WTC11 (cell line): ENCODE measurements around the gene ASTN2. TPM values are rescaled to one million over a fixed set of nuclear protein-coding genes. Genes with fewer than 3 reads are reported as not detected.

Experiments
- ATAC-seq: fragments of 200-7000 bp; cut with Tn5 transposase; 2 replicates; pipeline ENCODE4 v1.10.0; 2021; ENCODE audit warnings: mild to moderate bottlenecking, moderate library complexity
- CTCF ChIA-PET: fragments of 300-600 bp; sonication (Branson Sonifier 250); formaldehyde crosslinking; loops from one replicate; lab custom pipeline; 2021; ENCODE audit warnings: antibody characterized with exemption; lab: Charles Lee
- POLR2A ChIA-PET: fragments of 350-600 bp; sonication (Branson Sonifier 250); formaldehyde crosslinking; loops from one replicate; lab custom pipeline; 2021; ENCODE audit warnings: antibody characterized with exemption; lab: Charles Lee
- DNase-seq: peaks from one replicate; pipeline ENCODE4 v3.0.0; 2021; ENCODE audit warnings: low spot score
- H3K27ac Mint-ChIP-seq: 2 replicates; pipeline ENCODE4 v1.8.0; 2021; ENCODE audit warnings: mixed read lengths
- H3K27me3 Mint-ChIP-seq: 2 replicates; pipeline ENCODE4 v1.8.0; 2021; ENCODE audit warnings: low read depth, mild to moderate bottlenecking, moderate library complexity, mixed read lengths
- H3K36me3 Mint-ChIP-seq: 2 replicates; pipeline ENCODE4 v1.8.0; 2021; ENCODE audit warnings: mixed read lengths
- H3K4me1 Mint-ChIP-seq: 2 replicates; pipeline ENCODE4 v1.8.0; 2022; ENCODE audit warnings: mixed read lengths
- H3K4me3 Mint-ChIP-seq: 2 replicates; pipeline ENCODE4 v1.8.0; 2021; ENCODE audit warnings: mild to moderate bottlenecking, moderate library complexity, mixed read lengths
- H3K9me3 Mint-ChIP-seq: 2 replicates; pipeline ENCODE4 v1.8.0; 2021; ENCODE audit warnings: mixed read lengths
- EMX1 ChIP-seq: fragments of 250-450 bp; sonication (Bioruptor Pico); IDR thresholded peaks from 2 replicates; pipeline ENCODE4 v1.8.0; 2021; ENCODE audit warnings: mild to moderate bottlenecking
- GRHL2 ChIP-seq: fragments of 250-450 bp; sonication (Bioruptor Pico); IDR thresholded peaks from 2 replicates; pipeline ENCODE4 v1.8.0; 2022; ENCODE audit warnings: mild to moderate bottlenecking, moderate library complexity; ENCODE audit not compliant: insufficient replicate concordance, severe bottlenecking
- HMGA2 ChIP-seq: fragments of 250-450 bp; sonication (Bioruptor Pico); IDR thresholded peaks from 2 replicates; pipeline ENCODE4 v1.4.0; 2021; ENCODE audit warnings: mild to moderate bottlenecking, moderate library complexity
- KAT7 ChIP-seq: sonication (generic); formaldehyde crosslinking; IDR thresholded peaks from 2 replicates; pipeline ENCODE4 v1.8.1; 2023; ENCODE audit warnings: missing genetic modification reagents, mild to moderate bottlenecking, borderline replicate concordance
- ZNF138 ChIP-seq: sonication (generic); formaldehyde crosslinking; conservative IDR thresholded peaks from 2 replicates; pipeline ENCODE4 v1.8.1; 2022; ENCODE audit warnings: mild to moderate bottlenecking, moderate library complexity, missing genetic modification reagents
- ZNF317 ChIP-seq: sonication (generic); formaldehyde crosslinking; IDR thresholded peaks from 2 replicates; pipeline ENCODE4 v1.8.1; 2023; ENCODE audit warnings: low read depth, mild to moderate bottlenecking, moderate library complexity, missing genetic modification reagents, borderline replicate concordance
- ZNF416 ChIP-seq: fragments of 250-450 bp; sonication (Bioruptor Pico); IDR thresholded peaks from 2 replicates; pipeline ENCODE4 v1.9.0; 2021; ENCODE audit warnings: mild to moderate bottlenecking, inconsistent platforms
- total RNA-seq: library from RNA; stranded (reverse); gene quantifications from 3 replicates; pipeline ENCODE4 v1.2.3, GENCODE V29; 2021
- TF ChIP-seq, protein P1 (sequence below): sonication (generic); formaldehyde crosslinking; IDR thresholded peaks from 2 replicates; pipeline ENCODE4 v1.8.1; 2022; ENCODE audit warnings: missing genetic modification reagents, borderline replicate concordance
- TF ChIP-seq, protein P2 (sequence below): sonication (generic); formaldehyde crosslinking; IDR thresholded peaks from 2 replicates; pipeline ENCODE4 v1.8.1; 2023; ENCODE audit warnings: mild to moderate bottlenecking, missing genetic modification reagents
- TF ChIP-seq, protein P3 (sequence below): sonication (generic); formaldehyde crosslinking; IDR thresholded peaks from 2 replicates; pipeline ENCODE4 v1.8.0; 2022; ENCODE audit warnings: missing genetic modification reagents
- TF ChIP-seq, protein P4 (sequence below): sonication (generic); formaldehyde crosslinking; IDR thresholded peaks from 2 replicates; pipeline ENCODE4 v1.8.1; 2023; ENCODE audit warnings: mild to moderate bottlenecking, moderate library complexity, missing genetic modification reagents

ASTN2 gene
- total RNA-seq, 1 experiment from 2014 or later = 16.2 TPM

DNA sequence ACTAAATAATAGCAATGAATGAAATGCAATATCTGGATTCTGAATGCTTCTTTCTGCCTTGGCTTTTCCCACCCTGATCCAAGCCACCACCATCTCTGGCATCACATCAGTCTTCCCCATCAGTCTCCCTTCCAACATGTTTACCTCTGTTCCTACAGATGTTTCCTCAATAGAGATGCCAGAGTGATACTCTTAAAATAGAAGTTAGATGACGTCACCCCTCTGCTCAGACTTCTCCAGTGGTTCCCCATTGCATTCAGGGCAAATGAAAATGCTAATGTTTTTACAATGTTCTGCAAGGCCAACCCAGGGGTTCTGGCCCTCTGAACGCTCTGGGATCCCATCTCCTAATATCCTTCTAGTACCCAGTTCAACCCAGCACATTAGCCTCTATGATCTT lies 422.0 kb downstream of the ASTN2 start (continued):
- TF ChIP-seq, protein P1, sequence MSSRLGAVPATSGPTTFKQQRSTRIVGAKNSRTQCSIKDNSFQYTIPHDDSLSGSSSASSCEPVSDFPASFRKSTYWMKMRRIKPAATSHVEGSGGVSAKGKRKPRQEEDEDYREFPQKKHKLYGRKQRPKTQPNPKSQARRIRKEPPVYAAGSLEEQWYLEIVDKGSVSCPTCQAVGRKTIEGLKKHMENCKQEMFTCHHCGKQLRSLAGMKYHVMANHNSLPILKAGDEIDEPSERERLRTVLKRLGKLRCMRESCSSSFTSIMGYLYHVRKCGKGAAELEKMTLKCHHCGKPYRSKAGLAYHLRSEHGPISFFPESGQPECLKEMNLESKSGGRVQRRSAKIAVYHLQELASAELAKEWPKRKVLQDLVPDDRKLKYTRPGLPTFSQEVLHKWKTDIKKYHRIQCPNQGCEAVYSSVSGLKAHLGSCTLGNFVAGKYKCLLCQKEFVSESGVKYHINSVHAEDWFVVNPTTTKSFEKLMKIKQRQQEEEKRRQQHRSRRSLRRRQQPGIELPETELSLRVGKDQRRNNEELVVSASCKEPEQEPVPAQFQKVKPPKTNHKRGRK = no peak
- TF ChIP-seq, protein P2, sequence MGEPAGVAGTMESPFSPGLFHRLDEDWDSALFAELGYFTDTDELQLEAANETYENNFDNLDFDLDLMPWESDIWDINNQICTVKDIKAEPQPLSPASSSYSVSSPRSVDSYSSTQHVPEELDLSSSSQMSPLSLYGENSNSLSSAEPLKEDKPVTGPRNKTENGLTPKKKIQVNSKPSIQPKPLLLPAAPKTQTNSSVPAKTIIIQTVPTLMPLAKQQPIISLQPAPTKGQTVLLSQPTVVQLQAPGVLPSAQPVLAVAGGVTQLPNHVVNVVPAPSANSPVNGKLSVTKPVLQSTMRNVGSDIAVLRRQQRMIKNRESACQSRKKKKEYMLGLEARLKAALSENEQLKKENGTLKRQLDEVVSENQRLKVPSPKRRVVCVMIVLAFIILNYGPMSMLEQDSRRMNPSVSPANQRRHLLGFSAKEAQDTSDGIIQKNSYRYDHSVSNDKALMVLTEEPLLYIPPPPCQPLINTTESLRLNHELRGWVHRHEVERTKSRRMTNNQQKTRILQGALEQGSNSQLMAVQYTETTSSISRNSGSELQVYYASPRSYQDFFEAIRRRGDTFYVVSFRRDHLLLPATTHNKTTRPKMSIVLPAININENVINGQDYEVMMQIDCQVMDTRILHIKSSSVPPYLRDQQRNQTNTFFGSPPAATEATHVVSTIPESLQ (CRISPR knock-in tag) = no peak
- TF ChIP-seq HMGA2 (CRISPR knock-in tag) (no peak), ZNF138 (CRISPR knock-in tag) (no peak)

DNA sequence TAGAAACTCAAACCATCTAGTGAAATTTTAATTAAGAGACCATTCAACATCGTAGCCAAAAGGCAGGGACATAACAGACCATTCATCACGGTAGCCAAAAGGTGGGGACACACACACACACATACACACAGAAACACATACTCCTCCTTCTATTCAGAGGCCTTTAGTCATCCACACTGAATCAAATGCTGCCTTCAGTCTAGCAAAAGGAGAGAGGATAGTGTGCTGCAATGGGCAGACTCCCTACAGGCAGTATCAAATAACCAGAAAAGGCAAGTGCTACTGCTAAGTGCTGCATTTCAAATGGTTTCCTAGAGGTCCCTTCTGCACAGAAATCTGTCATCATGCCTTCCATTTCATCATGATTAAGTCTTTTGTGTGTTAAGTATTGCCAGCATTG lies 423.8 kb downstream of the ASTN2 start:
- DNase-seq = no peak
- peaks cover 28% of the 10 kb centered on the region for H3K4me1 Mint-ChIP-seq
- no peaks in the 10 kb centered on the region for H3K9me3 Mint-ChIP-seq
- ATAC-seq = peak; percentile 52
- no peak overlapping the region for H3K4me3 Mint-ChIP-seq
- no peak for TF ChIP-seq EMX1
- no peak for TF ChIP-seq GRHL2 (CRISPR knock-in tag)
- TF ChIP-seq, protein P3, sequence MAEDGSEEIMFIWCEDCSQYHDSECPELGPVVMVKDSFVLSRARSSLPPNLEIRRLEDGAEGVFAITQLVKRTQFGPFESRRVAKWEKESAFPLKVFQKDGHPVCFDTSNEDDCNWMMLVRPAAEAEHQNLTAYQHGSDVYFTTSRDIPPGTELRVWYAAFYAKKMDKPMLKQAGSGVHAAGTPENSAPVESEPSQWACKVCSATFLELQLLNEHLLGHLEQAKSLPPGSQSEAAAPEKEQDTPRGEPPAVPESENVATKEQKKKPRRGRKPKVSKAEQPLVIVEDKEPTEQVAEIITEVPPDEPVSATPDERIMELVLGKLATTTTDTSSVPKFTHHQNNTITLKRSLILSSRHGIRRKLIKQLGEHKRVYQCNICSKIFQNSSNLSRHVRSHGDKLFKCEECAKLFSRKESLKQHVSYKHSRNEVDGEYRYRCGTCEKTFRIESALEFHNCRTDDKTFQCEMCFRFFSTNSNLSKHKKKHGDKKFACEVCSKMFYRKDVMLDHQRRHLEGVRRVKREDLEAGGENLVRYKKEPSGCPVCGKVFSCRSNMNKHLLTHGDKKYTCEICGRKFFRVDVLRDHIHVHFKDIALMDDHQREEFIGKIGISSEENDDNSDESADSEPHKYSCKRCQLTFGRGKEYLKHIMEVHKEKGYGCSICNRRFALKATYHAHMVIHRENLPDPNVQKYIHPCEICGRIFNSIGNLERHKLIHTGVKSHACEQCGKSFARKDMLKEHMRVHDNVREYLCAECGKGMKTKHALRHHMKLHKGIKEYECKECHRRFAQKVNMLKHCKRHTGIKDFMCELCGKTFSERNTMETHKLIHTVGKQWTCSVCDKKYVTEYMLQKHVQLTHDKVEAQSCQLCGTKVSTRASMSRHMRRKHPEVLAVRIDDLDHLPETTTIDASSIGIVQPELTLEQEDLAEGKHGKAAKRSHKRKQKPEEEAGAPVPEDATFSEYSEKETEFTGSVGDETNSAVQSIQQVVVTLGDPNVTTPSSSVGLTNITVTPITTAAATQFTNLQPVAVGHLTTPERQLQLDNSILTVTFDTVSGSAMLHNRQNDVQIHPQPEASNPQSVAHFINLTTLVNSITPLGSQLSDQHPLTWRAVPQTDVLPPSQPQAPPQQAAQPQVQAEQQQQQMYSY (CRISPR knock-in tag) = no peak
- TF ChIP-seq KAT7 (CRISPR knock-in tag) = no peak
- TF ChIP-seq ZNF317 = no peak
- ChIA-PET CTCF (no interaction called here), POLR2A (no interaction called here)
- no peaks in the 10 kb centered on the region for H3K36me3 Mint-ChIP-seq
- H3K27me3 Mint-ChIP-seq = no peaks in the 10 kb centered on the region
- no peak overlapping the region for H3K27ac Mint-ChIP-seq

DNA sequence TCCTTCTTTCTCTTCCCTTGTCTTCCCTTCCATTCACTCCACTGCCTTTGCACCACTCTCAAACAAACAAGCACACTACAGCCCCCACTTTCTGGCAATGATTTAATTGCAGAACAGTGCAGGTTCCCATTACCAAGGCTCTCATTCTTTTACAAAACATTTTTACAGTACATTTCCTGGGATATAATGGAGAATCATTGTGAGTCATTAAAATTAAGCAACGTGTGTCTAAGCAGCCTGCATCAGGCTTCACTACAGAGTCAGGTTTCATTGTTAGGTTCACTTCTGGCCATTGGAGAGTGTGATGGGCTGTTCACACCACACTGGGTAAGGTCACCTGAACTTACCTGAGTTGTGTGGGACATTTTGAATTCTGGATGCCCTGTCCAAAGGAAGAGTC lies 424.3 kb downstream of the ASTN2 start:
- ATAC-seq = no peak
- TF ChIP-seq, protein P4, sequence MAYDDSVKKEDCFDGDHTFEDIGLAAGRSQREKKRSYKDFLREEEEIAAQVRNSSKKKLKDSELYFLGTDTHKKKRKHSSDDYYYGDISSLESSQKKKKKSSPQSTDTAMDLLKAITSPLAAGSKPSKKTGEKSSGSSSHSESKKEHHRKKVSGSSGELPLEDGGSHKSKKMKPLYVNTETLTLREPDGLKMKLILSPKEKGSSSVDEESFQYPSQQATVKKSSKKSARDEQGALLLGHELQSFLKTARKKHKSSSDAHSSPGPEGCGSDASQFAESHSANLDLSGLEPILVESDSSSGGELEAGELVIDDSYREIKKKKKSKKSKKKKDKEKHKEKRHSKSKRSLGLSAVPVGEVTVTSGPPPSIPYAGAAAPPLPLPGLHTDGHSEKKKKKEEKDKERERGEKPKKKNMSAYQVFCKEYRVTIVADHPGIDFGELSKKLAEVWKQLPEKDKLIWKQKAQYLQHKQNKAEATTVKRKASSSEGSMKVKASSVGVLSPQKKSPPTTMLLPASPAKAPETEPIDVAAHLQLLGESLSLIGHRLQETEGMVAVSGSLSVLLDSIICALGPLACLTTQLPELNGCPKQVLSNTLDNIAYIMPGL (CRISPR knock-in tag) = no peak
- TF ChIP-seq EMX1 (no peak), ZNF416 (CRISPR knock-in tag) (no peak)
- CTCF ChIA-PET = no interaction called here
- no peak for DNase-seq
- no peaks in the 10 kb centered on the region for H3K9me3 Mint-ChIP-seq
- POLR2A ChIA-PET = no interaction called here
- peaks cover 32% of the 10 kb centered on the region for H3K4me1 Mint-ChIP-seq
- H3K4me3 Mint-ChIP-seq = no peak overlapping the region
- no peaks in the 10 kb centered on the region for H3K36me3 Mint-ChIP-seq
- H3K27ac Mint-ChIP-seq = peak overlapping the region; percentile 64
- no peaks in the 10 kb centered on the region for H3K27me3 Mint-ChIP-seq
